ENCODE data around the gene FOCAD. TPM values are rescaled to one million over a fixed set of nuclear protein-coding genes. Genes with fewer than 3 reads are reported as not detected.
A peak's percentile ranks its signal among the peaks of the same experiment; 100 is the strongest.

The FOCAD gene
- total and polyA plus RNA-seq, 2 donors (not counting 1 experiment from before 2014, with no cell fraction given): 40.3 to 145 TPM

- Histone ChIP-seq H3K36me3 (ENCODE audit: control insufficient read depth, insufficient read depth, low read length) (no peaks in the 10 kb centered on the region), H3K79me2 (ENCODE audit: control insufficient read depth, insufficient read depth, low read length) (no peaks in the 10 kb centered on the region), H3K4me2 (ENCODE audit: extremely low read depth, insufficient read depth, low read length) (no peak overlapping the region), H3K27ac (ENCODE audit: insufficient read depth, low read length) (no peak overlapping the region), H2AFZ (ENCODE audit: low read length) (no peak overlapping the region), H4K20me1 (ENCODE audit: control insufficient read depth, extremely low read depth, insufficient read depth, low read length) (no peaks in the 10 kb centered on the region), H3K4me3 (replicated peaks in 1 of 4; ENCODE audit: control extremely low read depth in 1 of 4, insufficient read depth in 1 of 4, low read depth in 3 of 4, low read length in 4 of 4) (no peak overlapping the region), H3K9me3 (ENCODE audit: control insufficient read depth, insufficient read depth, low read depth, low read length) (no peaks in the 10 kb centered on the region), H3K9ac (ENCODE audit: insufficient read depth, low read length) (no peak overlapping the region), H3K4me1 (ENCODE audit: control insufficient read depth, extremely low read depth, insufficient read depth, low read length) (no peaks in the 10 kb centered on the region), H3K27me3 (ENCODE audit: control insufficient read depth, insufficient read depth, low read length) (no peaks in the 10 kb centered on the region)
- TF ChIP-seq EZH2 (IDR thresholded peaks at IDR 0.05; ENCODE audit: low read length, missing control alignments) (no peak), CTCF (conservative IDR thresholded peaks at IDR 0.05 in 1 of 2, IDR thresholded peaks at IDR 0.05 in 1 of 2; ENCODE audit: low read depth in 1 of 2, low read length in 2 of 2) (no peak)
- DNase-seq (ENCODE audit: low read depth in 2 of 2): no peak
Measured at GRCh38 chr9:20903212-20903611, 219.2 kb downstream of the FOCAD start.

DNA sequence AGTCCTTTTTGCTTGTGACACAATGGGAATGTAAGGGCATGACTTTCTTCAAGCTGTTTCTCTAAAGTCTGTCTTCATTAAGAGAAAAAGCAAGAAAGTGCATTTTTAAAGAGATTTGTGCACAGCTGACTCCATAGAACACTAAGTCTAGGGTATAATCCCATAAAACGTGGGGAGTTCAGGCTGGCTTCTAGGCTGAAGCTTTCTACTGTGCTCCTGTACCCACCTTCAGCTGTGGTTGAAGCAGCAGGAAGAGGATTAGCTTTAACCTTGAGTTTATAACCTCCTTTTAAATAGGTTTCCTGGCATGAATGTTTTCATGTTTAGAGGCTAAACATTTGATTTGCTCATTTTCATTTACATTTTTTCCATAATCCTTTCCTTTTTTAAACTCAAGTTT, 220.9 kb downstream of the FOCAD start:
- no peak overlapping the region for H3K9ac ChIP-seq (ENCODE audit: insufficient read depth, low read length)
- DNase-seq (ENCODE audit: low read depth in 2 of 2): no peak
- H3K9me3 ChIP-seq (ENCODE audit: control insufficient read depth, insufficient read depth, low read depth, low read length): no peaks in the 10 kb centered on the region
- no peaks in the 10 kb centered on the region for H3K79me2 ChIP-seq (ENCODE audit: control insufficient read depth, insufficient read depth, low read length)
- no peak overlapping the region for H2AFZ ChIP-seq (ENCODE audit: low read length)
- H3K4me2 ChIP-seq (ENCODE audit: extremely low read depth, insufficient read depth, low read length): no peak overlapping the region
- H3K4me1 ChIP-seq (ENCODE audit: control insufficient read depth, extremely low read depth, insufficient read depth, low read length): no peaks in the 10 kb centered on the region
- TF ChIP-seq CTCF (conservative IDR thresholded peaks at IDR 0.05 in 1 of 2, IDR thresholded peaks at IDR 0.05 in 1 of 2; ENCODE audit: low read depth in 1 of 2, low read length in 2 of 2): no peak
- TF ChIP-seq EZH2 (IDR thresholded peaks at IDR 0.05; ENCODE audit: low read length, missing control alignments): no peak
- no peaks in the 10 kb centered on the region for H3K27me3 ChIP-seq (ENCODE audit: control insufficient read depth, insufficient read depth, low read length)
- H3K36me3 ChIP-seq (ENCODE audit: control insufficient read depth, insufficient read depth, low read length): no peaks in the 10 kb centered on the region
- H3K27ac ChIP-seq (ENCODE audit: insufficient read depth, low read length): no peak overlapping the region
- no peak overlapping the region for H3K4me3 ChIP-seq (replicated peaks in 1 of 4; ENCODE audit: control extremely low read depth in 1 of 4, insufficient read depth in 1 of 4, low read depth in 3 of 4, low read length in 4 of 4)
- no peaks in the 10 kb centered on the region for H4K20me1 ChIP-seq (ENCODE audit: control insufficient read depth, extremely low read depth, insufficient read depth, low read length)

GRCh38 chr9:20906326-20906725, 222.3 kb downstream of the FOCAD start:
- no peak overlapping the region for H3K4me2 ChIP-seq (ENCODE audit: extremely low read depth, insufficient read depth, low read length)
- no peaks in the 10 kb centered on the region for H3K9me3 ChIP-seq (ENCODE audit: control insufficient read depth, insufficient read depth, low read depth, low read length)
- no peak overlapping the region for H2AFZ ChIP-seq (ENCODE audit: low read length)
- peak in 1 of 2 donors; percentile 5 for DNase-seq (ENCODE audit: low read depth in 2 of 2)
- no peaks in the 10 kb centered on the region for H4K20me1 ChIP-seq (ENCODE audit: control insufficient read depth, extremely low read depth, insufficient read depth, low read length)
- H3K9ac ChIP-seq (ENCODE audit: insufficient read depth, low read length): no peak overlapping the region
- no peaks in the 10 kb centered on the region for H3K27me3 ChIP-seq (ENCODE audit: control insufficient read depth, insufficient read depth, low read length)
- no peak overlapping the region for H3K27ac ChIP-seq (ENCODE audit: insufficient read depth, low read length)
- H3K4me3 ChIP-seq (replicated peaks in 1 of 4; ENCODE audit: control extremely low read depth in 1 of 4, insufficient read depth in 1 of 4, low read depth in 3 of 4, low read length in 4 of 4): no peak overlapping the region
- H3K79me2 ChIP-seq (ENCODE audit: control insufficient read depth, insufficient read depth, low read length): no peaks in the 10 kb centered on the region
- TF ChIP-seq CTCF (conservative IDR thresholded peaks at IDR 0.05 in 1 of 2, IDR thresholded peaks at IDR 0.05 in 1 of 2; ENCODE audit: low read depth in 1 of 2, low read length in 2 of 2) (no peak), EZH2 (IDR thresholded peaks at IDR 0.05; ENCODE audit: low read length, missing control alignments) (no peak)
- no peaks in the 10 kb centered on the region for H3K36me3 ChIP-seq (ENCODE audit: control insufficient read depth, insufficient read depth, low read length)
- H3K4me1 ChIP-seq (ENCODE audit: control insufficient read depth, extremely low read depth, insufficient read depth, low read length): no peaks in the 10 kb centered on the region

Measured in fibroblast of lung (primary cell).